HG03039 (cell line): Measurements from ENCODE around the gene LMO1.

ENCODE experiments used
- ATAC-seq: cut with Tn5 transposase; IDR thresholded peaks from one replicate; pipeline ENCODE4 v1.9.1; 2021; ENCODE audit warnings: mild to moderate bottlenecking, moderate library complexity; ENCODE audit not compliant: unreplicated experiment

Gene LMO1

DNA sequence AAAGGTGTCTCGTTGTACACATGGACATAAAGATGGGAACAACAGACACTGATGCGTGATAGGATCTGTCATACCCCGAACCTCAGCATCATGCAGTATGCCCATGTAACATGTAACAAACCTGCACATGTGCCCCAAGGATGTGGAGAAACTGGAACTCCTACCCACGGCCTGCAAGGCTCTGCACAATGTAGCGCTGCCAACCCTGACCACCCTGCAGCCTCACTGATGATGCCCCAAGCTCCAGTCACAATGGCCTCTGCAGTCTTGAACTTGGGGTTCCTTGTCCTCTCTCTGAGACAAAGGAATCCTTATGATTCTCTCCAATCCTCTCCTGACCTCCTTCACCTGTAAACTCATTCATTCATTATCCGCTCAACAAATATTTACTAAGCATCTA, 14.2 kb downstream of the LMO1 start:
- no peak for ATAC-seq

DNA sequence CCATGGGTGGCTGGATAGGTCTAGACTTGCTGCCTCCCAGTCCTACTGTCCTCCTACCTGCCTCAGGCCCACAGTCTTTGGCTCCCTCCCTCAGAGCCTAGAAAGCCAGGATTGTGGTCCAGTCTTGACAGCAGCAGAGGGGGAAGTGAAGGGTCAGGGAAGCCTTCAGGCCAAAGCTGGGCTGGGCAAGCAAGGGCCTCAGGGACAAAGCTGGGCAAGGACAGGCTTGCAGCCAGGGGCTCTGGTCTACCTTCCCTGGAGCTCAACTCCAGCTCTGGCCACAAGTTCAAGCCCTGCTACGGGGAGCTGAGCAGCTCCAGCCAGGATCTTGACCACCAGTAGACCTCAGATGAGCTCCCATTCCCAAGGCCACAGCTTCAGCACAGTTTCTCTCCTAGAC, 14.9 kb downstream of the LMO1 start:
- ATAC-seq = no peak

DNA sequence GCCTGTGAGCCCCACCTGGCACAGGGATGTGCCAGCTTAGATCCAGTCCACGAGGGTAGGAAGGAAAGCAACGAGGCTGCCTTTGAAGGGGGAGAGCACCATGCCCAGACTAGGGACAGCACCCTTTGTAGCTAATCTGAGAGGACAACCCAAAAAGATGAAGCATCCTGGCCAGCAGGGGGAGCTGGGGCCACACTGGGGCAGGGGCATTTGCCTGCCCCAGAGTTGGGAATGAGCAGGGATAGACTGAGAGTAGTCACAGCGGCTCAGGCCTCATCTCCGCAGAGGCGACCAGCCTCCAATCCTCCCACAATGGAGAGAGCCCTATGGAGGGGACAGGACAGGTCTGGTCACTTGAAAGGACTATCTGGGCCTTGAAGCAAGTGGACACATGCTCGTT, 16.4 kb downstream of the LMO1 start:
- ATAC-seq = no peak

DNA sequence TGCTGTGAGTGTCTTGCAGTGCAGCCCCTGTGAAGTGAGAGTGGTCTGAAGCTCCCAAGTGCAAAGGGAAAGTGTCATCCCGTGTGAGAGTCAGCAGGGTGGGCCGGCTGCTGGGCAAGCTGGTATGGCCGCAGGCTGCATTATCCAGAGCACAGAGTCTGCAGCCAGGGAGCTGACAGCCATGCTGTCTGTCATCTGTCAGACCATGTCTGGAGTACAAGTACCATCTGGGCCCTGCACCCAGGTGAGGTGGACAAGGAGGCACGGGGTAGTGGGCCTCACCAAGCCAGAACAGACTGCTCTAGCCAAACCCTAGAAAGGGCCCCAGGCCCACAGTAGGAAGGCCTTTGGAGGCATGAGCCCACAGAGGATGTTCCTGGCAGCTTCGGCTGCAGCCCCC, 20.2 kb downstream of the LMO1 start:
- no peak for ATAC-seq

DNA sequence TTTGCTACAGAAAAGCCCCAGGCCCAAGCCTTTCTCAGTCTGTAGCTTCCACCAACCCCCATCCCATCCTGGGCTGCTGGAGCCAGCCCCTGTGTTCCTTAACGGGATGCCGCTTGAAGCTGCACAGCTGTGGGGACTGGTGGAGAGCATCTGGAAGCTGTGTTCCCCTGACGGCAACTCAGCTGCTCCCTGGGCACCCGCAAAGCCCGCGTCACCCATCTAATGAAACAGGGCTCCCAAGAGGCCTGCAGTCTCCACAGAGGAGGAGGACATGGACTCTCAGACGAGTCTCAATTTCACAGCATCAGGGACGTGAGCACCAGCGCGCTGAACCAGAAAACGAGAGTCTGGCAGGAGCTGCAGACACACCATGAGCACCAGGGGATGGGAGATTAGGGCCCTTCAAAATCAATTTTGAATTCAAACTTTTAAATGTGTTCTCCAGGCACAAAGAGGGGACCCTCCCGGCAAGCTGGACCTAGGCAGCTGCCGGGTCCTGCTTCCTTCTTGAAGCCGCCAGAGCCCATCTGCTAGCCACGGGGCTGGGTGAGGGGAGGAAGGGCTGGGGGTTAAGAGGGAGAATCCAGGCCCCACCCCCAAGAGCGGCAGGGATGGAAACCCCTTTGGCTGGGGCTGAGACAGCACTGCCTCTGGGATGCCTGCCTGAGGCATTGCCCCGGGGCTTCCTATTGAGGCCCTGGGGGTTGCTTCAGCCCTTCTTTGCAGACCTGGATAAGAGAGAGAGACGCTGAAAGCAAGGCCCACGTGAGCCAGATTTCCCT, 21.0 kb downstream of the LMO1 start:
- no peak for ATAC-seq

DNA sequence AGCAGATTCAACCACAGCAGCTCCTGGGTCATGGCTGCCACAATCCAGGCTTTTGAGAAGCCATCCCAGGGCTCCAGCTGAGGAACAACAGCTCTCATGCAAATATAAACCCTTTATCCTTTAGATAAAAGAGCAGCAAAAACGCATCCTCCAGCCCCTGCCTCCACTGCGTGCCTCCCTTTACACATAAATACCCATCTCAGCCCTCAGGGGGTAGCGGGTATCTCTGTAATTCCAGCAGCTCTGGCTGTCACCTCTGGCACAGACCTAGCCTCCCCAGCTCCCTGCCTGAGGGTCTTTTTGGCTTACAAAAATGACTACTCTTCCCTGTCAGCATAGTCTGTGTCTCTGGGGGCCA, 21.6 kb downstream of the LMO1 start:
- ATAC-seq = no peak

DNA sequence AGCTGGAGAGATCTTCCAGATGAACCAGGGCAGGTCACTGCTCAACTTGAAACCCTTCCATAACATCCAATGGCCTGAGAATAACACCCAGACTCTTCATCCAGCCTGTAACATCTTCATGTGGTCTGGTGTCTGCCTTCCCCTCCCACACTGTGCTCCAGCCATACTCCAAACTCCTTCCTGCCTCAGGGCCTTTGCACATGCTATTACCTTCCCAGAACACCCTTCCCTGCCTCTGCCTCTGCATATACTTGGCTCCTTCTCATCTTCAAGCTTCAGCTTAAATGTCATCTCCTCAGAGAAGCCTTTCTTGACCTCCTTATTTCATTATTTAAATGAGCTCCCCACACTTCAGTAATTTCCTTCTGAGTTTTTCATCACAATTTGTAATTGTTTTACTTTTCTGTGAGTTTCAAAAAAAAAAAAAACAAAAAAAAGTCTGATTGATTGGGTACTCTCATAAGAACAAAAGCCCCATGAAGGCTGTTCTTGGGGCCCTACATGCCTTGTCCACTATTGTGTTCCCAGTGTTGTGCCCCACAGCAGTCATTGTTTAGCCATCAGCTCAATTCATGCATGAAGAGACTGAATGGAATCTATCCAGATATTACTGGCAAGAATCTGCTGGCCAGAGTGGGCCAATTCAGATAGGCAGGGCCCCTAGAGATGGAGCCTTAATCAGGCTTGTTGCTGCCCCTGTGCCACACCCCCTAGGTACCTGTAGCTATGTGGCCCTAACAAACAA, 22.1 kb downstream of the LMO1 start:
- no peak for ATAC-seq

DNA sequence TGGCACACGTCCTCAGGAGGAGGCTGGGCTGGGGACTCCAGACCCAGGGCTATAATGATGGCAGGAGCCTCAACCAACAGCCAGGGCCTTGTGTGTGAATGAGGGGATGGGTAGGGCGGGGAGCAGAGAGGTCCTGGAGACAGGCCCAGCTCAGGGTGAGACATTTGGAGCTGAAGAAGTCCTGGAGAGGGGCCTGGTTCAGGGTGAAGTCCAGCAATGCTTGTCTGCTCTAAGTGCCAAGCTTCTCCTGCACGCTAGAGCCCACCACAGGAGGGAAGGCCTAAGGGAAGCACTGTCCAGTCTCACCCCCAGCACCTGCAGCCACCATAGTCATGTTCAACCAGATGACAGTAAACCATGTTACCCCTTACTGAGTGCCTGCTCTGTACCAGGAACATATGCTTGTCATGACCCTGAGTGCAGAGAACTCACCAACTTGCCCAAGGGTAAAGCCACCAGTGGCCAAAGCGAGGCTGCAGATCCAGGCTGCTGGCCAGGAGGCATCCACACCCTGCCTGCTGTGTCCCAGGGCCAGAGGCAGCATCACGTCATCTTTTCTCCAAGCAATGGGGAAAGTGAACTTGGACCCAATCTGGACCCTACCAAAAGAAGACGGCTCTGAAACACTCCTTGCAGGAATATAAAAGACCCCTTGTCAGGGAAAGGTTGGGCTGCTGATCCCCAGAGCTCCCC, 24.0 kb downstream of the LMO1 start:
- ATAC-seq = no peak

DNA sequence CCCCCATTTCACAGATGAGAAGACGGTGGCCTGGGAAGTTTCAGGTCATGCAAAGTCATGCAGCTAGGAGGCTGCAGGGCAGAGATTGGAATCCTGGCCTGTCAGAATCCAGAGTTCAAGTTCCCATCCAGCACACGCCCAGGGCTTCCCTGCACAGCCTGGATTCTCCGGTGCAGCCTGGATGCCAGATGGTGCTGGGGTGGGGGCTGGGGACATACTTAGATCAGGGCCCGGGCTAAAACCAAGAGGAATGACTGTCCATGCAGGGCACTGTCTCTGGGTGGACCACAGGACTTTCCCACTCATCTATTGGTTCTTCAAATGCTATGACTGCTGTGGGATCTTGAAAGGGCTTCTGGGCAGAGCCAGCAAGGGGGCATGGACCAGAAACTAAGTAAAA, 24.6 kb downstream of the LMO1 start:
- no peak for ATAC-seq

DNA sequence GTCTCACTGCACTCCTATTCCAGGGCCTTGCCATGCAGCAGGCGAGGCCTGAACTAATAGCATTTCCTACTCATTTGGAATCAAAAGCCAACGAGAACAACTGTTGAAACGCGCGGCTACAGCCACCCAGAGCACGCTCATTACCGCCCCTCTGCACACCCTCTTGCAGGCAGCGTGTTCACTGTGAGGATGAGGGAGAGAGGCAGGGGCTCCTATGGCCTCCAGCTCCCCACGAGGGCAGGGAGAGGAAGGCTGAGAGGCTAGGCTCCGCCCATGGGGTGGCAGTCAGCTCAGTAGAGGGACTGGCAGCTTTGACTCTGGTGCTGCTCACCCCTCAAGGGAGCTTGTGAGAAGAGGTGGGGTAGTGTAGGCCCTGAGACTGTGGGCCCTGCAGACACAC, 26.2 kb downstream of the LMO1 start:
- no peak for ATAC-seq

DNA sequence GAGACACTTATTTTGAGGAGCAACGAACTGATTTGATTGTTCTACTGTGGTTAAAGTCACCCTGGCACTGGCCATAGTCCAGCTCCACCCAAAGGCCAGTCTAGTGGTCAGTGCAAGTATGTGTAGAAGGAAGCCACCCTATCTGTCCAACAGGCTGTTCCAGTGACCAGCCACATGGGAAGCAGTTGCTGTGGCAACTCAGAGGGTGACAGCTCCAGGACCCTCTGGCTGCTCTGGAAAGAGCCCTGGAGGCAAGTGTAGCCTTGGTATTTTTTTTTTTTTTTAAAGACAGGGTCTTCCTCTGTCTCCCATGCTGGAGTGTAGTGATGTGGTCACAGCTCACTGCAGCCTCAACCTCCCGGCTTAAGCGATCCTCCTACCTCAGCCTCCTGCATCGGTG, 27.8 kb downstream of the LMO1 start:
- ATAC-seq = no peak

DNA sequence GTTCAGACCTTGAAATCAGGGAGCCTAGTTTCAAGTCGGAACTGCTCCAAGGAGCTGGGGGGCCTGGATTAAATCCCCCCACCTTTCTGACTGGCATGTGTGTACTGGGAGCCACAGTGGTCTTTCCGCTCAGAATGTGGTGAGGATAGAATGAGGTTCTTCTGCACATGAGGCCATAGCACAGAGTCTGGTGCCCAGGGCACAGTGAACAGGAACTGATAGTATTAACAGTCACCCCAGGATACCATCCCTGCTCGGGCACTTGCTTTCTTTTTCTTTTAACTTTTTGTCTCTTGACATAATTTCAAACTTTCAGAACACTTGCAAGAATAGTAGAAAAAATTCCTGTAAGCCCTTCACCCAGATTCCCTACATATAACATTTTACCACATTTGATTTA, 28.8 kb downstream of the LMO1 start:
- no peak for ATAC-seq

DNA sequence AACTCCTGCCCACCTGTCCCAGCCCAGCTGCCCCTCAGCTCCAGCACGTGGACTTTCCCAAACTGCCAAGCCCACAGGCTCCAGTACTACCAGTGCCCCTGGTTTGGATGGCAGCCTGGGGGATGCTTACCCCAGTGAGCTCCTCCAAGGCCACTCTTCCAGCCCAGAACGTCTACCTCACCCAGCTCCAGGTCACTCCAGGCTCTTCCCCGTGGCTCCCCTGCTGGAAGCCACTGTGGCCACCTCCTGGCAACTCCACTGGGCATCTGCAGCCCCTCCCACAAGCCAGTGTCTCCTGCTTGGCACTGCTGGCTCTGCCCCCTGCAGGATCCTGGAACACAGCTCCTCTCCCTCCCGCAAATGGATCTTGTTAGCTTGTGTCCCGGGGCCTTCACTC, 29.3 kb downstream of the LMO1 start:
- no peak for ATAC-seq

DNA sequence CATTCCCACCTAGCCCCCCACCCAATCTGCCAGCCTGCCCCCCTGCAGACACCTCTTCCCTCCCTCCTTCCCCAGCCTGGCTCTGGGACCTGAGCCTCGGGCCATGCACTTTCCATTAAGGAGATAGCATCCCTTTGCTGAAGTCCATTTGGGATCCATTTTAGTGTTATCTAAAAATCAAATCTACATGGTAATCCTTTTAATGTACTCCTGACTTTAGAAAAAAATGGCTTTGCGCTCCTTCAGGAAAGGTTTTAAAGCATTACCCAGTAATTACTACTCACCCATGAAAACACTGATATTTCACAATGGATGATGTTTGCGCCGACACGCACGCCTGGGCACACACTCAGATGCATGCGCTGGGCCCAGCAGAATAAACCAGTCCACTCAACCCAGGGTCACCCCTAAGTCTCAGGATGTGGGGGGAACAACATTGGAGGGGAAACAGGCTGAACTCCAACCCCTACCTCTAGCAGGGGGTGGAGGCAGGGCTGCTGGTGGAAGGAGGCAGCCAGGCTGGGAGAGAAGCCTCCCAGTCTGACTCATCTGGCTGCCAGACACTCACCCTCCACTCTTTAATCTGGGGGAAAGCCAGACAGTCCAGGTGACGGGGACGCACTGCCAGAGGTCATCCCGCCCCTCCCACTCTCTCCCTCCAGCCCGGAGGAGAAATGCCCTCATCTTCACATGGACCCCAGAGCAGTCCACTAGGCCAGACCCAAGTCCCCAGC, 29.8 kb downstream of the LMO1 start:
- ATAC-seq = no peak

DNA sequence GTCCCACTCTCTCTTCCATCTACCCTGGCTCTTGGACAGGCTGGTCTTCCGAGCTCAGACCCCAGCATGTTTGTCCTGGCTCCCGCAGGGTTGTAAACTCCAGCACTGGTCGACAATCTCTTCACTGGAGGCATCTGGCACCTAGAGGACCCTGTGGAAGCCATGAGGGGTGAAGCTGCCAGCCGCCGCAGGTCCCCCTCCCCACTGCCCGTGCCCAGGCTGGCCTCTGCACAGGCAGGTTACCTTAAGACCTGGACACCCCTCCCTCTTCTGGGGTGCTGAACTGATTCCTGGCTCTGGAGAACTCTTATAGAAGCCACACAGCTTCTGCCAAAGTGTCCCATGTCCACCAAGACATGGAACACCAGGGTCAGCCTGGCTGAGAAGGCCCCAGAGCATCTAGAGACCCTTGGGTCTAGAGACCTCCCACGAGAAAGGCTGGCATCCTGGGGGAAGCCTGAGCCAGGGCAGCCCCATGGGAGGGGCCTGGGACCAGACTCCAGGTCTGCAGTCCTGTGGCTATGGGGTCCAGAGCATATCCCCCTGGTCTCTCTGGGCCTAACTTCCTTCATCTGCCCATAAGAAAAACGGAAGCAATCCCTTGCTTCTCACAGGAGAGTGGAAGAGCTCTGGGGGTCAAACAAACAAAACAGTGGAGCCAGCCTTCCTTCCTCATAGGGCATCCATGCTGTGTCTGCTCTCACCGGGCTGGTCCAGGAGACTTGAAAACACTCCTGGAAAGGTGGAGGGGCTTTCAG, 30.6 kb downstream of the LMO1 start:
- no peak for ATAC-seq

DNA sequence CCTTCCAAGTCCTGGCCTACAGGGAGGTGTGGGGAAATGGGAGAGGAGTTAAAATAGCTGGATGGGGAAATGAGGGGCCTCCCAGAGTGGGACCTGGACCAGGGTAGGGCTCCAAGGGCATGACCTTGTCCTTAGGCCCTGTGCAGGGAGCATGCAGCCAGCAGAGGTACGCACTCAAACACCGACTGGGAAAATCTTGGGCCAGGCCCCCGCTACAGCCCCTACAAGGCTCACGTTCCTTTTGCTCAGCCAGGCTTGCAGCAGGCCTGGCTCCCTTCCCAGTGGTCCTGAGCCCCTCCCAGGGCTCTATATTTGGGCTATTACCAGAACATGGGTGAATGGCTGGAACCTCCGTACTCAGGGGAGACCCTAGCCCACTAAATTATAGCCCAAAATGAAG, 31.3 kb downstream of the LMO1 start:
- ATAC-seq = no peak

DNA sequence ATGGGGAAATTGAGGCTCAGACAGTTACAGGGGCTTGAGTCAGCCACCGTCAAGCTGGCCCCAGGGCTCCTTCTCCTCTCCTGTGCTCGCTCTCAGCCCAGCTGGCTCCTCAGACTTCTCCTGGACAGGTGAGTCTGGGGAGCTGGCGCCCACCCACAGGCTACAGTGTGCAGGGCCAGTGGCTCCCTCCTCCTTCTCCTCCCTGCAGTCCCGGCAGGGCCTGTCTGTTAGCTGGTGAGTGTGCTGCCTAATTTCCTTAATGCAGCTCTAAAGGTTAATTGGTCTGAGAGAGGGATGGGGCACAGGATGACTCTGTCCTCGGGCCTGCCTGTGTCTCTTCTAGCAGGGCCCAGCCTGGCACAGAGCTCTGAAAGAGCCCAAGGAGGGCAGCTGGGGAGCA, 31.7 kb downstream of the LMO1 start:
- no peak for ATAC-seq

DNA sequence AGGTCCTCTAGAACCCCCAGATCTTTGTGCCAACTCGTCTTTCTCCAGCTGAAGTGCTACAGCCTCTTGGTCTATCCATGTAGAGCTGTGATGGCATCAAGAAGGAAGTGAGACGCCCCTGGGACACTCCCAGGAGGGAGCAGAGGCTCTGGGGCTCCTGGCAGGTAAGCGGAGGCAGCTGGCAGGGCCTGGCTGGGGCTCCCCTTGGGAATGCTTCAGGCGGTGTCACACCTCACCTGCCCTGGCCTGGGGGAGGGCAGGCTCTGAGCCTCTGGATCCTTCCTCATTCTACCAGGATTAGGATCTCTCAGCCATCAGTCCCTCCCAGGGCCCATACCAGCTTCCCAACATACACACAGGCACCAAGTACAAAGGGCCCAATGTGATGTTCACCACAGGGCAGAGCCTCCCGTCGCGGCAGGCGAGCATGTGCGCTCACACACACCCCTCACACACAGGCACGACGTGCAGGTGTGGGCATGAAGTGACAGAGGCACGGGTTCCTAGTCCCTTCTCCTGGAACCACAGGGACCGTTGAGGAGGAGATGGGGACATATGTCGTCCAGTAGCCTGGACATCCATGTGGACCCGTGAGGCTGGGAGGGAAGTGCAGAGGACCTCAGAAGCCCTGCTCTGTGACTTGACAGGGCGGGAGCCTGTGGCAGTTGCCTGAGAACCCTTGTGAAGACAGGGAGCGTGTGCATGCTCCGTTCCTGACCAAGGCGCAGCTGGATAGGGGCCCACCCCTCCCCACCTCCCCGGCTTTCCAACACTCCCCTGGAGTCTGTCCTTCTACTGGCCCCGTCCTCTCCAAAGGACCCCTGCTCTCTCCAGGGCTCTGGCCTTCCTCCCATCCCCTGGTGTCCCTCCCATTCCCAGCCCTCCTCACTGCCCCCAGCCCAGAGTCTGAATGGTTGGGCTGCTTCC, 32.5 kb downstream of the LMO1 start:
- no peak for ATAC-seq

DNA sequence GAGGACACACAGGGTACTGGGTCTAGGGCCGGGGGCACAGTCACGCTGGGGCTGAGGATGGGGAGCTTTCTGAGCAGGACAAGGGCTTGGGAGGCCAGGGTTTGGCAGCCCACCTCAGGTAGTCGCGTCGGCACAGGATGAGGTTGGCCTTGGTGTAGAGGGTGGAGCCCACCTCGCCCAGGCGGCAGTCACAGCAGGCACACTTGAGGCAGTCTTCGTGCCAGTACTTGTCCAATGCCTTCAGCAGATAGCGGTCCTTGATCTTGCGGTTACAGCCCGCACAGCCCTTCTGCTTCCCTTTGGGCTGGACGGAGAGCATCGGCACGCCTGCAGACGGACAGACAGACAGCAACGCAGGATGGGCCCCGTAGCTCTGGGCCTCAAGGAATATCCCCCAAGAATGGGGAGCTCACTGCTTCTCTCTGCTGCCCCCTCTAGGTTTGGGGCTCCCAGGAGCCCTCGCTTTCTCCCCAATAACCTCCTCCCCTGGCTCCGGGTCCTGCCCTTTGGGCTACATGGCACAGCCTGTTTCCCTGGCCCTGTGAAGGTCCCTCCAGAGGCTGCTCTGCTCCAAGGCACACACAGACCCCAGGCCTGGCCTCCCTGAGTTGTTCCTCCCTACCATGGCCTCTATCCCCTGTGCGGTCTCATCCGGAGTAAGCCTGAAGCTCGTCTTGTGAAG, 33.4 kb downstream of the LMO1 start:
- no peak for ATAC-seq
